GM19463 (cell line): ENCODE measurements around the gene PTCD1.

Experiments
- ATAC-seq: cut with Tn5 transposase; IDR thresholded peaks from one replicate; pipeline ENCODE4 v1.9.1; 2021; ENCODE audit warnings: mild to moderate bottlenecking, moderate library complexity; ENCODE audit not compliant: unreplicated experiment

Gene PTCD1

DNA sequence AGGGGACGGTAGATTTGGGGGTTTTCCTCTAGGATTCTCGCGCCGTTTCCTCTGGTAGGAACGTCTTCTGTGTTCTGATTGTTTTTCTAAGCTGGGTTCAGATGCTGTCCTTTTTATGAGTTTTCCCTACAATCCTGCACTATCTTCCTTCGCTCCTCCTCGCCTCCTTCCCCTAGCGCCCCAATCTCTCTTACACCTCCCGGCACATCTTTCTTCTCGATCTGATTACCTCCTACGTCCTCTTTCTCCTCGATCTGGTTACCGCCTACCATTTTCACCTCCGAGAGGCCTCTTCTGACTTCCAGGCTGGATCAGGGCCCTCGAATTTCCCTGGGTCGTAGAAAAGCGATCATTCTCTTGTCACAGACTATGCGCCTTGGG, 29.4 kb downstream of the PTCD1 start:
- no peak for ATAC-seq

- peak; percentile 82 for ATAC-seq
These were observed 30.0 kb downstream of the PTCD1 start, which contains the start of the genes BUD31 and PDAP1 for GRCh38 chr7:99408379-99409191. BUD31 (plus strand) TSS chr7:99408969; CDS start chr7:99411093, 2,124 bp downstream. PDAP1 (minus strand) TSS chr7:99408597; CDS start chr7:99408548, 49 bp downstream.

- ATAC-seq: no peak
These were observed 30.7 kb downstream of the PTCD1 start for GRCh38 chr7:99407872-99408378.

GRCh38 chr7:99406557-99406956, 32.0 kb downstream of the PTCD1 start:
- ATAC-seq: no peak

DNA sequence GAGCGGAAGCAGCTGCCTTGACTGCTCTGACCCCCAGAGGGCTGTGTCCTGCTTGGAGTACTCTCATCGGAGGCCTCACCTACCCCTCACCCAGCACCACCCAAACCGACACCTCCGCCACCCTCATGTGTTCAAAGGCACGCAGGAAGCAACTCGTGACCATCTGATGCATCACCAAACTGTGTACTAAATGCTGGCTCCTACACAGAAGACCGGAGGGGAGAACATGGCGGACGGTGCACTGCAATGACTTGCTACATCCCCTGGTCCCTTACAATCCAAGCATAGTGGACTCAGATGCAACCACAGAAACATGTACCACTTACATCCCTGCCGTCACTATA, 33.6 kb downstream of the PTCD1 start:
- no peak for ATAC-seq

DNA sequence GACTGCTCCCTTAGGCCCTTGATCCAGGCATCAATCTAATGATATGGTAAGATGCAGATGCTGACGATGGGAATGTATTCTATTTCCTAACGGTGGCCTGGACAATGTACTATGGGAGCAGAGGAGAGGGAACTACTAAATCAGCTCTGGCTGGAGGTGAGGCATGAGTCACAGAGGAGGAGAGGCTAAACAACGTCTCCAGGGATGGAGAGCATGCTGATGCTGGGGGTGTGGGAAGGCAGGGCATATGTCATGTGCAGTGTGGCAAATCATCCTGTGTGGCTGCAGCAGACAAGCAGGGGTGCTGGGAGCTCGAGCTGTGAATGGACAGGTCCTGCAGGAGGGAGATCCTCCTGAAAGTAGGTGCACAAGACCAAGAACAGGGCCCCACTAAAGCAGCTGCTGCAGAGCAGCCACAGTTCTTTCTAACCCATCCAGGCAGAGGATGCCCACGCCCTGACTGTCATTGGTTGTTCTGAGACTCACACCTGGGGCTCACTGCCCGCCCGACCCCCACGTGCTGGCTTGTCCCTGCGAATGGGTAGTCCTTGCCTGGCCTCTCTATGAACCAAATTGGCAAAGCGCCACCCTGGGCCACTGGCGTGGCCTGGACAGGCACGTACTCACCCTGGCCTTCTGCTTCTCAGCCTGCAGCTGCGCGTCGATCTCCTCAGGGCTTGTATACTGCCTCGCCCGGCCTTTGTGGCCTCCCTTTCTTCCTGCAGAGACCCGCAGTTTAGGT, 34.2 kb downstream of the PTCD1 start:
- no peak for ATAC-seq

GRCh38 chr7:99403764-99404163, 34.8 kb downstream of the PTCD1 start:
- ATAC-seq: no peak

DNA sequence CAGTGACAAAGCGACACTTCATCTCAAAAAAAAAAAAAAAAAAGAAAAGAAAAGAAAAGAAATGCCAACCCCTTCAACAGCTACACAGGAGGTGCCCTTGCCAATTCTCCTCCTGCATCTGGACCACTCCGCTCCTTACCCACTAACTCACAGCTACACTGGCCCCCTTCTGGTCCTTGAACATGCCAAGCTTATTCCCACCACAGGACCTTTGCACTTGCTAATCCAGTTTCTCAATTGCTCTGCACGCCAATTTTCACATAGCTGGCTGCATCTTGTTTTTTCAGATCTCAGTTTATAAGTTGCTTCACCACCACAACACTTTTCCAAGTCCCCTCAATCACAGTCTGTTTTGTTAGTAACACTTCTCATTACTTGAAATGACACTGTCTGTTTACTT, 35.7 kb downstream of the PTCD1 start:
- ATAC-seq: no peak

DNA sequence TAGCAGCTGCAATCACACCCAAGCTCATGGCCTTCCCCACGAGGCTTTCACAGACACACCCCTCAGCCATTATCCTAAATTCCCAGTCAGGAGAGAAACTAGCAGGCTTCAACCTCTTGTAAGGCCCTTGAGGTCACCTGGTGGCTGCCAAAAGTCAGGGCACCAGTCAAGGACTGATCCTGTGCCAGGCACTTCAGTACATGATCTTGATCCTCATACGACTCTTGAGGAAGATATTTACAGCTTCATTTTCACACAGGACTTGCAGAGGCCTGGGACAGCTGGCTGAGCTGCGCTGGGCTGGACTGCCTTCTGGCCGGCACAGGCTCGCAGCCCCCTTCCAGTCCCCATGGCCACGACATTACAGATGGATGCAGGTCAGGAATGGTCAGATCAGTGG, 39.0 kb downstream of the PTCD1 start:
- ATAC-seq: no peak

GRCh38 chr7:99398891-99399445, 39.6 kb downstream of the PTCD1 start:
- ATAC-seq: no peak

GRCh38 chr7:99397297-99397983, 41.2 kb downstream of the PTCD1 start:
- no peak for ATAC-seq

DNA sequence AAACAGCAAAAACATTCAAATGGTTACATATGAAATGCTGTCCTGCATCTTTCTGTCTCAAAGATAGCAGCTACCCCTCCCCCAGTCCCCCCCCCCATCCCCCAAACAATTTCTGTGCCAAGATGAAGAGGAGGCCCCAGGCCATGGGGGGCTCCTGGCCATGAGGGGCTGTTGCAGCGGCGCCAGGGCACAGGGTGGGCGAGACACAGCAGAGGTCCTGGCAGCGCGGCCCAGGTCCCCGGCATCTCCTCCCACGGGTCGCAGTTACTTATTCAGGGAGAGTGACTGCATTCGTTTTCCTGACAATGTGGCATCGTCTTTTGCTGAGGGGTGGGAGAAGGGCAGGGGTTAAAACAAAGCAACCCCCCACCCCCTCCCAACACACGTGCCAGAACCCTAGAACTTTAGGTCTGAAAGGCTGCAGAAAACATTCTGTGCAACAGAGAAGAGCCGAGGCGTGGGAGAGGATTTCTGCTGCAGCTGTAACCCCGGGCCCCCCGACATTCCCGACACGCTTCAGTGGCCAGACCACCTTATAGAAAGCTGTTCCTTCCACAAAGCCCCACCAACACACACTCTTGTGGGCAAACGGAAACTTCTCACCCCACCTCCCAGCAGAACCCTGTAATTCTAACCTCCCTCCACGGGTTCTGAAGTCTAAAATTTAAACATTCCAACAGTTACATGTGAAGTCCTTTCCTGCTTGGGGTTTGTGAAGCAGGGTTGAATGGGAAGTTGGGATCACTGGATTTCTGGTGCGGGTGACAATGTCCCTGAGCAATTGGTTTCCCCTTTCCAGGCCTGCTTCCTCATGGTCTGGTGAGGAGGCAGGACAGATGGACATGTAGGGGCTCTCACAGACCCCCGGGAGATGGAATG, 41.9 kb downstream of the PTCD1 start:
- no peak for ATAC-seq

DNA sequence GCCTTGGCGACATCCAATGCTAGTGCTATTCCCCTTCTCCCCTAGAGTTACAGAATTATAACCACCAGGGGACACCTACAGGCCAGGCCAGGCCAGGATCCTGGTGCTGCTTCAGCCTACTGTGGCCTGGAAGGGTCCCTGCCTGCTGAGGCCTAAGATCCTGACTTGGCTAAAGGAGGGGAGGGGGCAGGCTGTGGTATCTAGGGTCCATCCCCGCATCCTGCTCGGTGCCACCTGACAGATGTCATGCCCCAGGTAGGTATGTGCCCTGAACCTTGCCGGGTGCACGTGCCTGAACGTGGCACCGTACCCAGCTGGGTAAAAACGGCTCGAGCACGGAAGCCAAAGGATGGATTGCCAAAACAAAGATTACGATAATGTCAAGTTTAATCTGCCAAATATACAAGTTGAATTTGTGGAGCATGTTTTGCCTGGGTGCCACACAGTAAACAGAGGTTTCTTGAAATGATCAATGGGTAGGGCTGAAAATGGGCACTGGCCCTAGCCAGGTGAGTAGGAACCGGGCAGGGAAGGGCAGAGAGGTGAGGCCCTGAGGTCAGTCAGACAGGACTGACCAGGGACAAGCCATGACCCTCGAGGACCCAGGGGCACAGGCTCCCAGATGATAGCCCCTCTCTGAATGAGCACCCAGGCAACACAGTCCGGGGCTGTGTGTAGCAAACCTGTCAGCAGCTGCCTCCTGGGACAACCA, 42.8 kb downstream of the PTCD1 start:
- no peak for ATAC-seq

- ATAC-seq: no peak
These were observed 44.5 kb downstream of the PTCD1 start for GRCh38 chr7:99394188-99394502.

DNA sequence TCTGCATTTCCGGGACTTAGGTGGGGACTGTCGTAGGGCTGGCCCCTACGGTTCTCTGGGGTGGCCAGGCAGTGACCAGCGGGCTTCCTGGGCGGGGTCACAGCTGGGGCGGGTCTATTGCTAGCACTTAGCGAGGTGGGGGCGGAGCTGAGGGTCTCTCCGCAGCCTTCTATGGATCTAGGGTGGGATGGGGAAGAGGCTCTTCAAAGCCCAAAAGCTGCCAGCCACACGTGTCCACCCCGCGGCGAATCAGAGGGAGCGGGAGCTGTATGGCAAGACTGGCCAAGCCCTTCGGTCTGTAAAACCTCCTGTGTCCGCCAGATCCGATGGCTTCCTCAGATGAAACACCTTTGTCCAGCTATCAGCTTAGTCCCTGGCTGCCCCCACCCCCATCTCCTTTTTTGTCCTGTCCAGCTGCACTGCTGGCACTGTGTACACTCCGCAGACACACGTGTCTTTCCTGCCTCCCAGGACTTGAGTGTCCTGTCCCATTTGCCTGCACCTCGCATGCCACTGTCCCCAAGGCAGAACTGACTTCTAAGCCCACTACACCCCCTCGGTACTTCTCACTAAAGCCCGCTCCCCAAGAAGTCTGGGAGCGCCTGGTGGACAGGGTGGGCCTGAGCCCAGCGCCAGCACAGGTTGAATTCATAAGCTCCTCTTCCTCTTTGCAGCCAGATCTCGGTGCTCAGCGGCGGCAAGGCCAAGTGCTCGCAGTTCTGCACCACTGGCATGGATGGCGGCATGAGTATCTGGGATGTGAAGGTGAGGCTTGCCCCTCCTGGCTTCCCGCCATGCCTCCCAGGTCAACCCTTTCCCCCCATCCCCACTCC, 45.0 kb downstream of the PTCD1 start:
- no peak for ATAC-seq

DNA sequence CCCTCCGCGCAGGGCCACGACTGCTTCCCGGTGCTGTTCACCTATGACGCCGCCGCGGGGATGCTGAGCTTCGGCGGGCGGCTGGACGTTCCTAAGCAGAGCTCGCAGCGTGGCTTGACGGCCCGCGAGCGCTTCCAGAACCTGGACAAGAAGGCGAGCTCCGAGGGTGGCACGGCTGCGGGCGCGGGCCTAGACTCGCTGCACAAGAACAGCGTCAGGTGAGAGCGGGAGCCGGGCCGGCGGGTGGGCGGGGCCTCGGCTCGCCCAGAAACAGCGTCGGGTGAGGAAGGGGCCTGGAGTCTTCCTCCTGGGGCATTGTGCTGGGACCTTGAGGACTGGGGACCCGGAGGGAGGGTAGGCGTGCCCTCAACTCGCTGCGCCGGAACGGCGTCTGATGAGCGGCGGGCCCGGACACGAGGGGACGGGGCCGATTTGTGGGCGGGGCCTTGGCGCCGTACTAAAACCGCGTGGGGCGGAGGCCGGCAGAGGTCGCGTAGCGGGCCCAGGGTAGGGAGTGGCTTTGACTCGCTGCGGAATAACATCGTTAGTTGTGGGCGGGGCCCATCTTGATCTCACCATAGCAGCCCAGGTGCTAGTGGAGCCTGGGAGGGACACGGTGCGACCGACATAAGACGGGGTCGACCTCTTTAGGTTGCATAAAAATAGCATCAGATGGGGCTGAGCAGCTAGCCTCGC, 45.8 kb downstream of the PTCD1 start:
- peak; percentile 60 for ATAC-seq

- no peak for ATAC-seq
These were observed 46.6 kb downstream of the PTCD1 start for GRCh38 chr7:99392046-99392445.

- ATAC-seq: no peak
These were observed 47.5 kb downstream of the PTCD1 start for GRCh38 chr7:99390941-99391602.
